ENCODE results near the gene OR13J1. TPM values are rescaled to one million over a fixed set of nuclear protein-coding genes. Genes with fewer than 3 reads are reported as not detected.

OR13J1 gene
- total and polyA plus RNA-seq, 12 donors: not detected

- no peaks in the 10 kb centered on the region for H3K9me3 ChIP-seq (replicated peaks in 1 of 3)
- no peak overlapping the region for H3K4me3 ChIP-seq
- TF ChIP-seq, protein P1, sequence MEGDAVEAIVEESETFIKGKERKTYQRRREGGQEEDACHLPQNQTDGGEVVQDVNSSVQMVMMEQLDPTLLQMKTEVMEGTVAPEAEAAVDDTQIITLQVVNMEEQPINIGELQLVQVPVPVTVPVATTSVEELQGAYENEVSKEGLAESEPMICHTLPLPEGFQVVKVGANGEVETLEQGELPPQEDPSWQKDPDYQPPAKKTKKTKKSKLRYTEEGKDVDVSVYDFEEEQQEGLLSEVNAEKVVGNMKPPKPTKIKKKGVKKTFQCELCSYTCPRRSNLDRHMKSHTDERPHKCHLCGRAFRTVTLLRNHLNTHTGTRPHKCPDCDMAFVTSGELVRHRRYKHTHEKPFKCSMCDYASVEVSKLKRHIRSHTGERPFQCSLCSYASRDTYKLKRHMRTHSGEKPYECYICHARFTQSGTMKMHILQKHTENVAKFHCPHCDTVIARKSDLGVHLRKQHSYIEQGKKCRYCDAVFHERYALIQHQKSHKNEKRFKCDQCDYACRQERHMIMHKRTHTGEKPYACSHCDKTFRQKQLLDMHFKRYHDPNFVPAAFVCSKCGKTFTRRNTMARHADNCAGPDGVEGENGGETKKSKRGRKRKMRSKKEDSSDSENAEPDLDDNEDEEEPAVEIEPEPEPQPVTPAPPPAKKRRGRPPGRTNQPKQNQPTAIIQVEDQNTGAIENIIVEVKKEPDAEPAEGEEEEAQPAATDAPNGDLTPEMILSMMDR (IDR thresholded peaks at IDR 0.05): no peak
- TF ChIP-seq POLR2A (IDR thresholded peaks at IDR 0.05): no peak
- 75 to 78% (median 75%) methylated on average over 13 to 14 of the region's 14 CpGs for WGBS, 4 donors
- no peaks in the 10 kb centered on the region for H3K27me3 ChIP-seq
- intact Hi-C loops (cut with DNase I): no loop called here
- peaks cover 28 to 34% of the 10 kb centered on the region in 2 donors for H3K4me1 ChIP-seq (replicated peaks in 1 of 2)
- no peak for DNase-seq
- H3K27ac ChIP-seq: no peak overlapping the region
- H3K36me3 ChIP-seq (replicated peaks in 1 of 2): no peaks in the 10 kb centered on the region
These were observed 35.7 kb downstream of the OR13J1 start for GRCh38 chr9:35834260-35835215.

DNA sequence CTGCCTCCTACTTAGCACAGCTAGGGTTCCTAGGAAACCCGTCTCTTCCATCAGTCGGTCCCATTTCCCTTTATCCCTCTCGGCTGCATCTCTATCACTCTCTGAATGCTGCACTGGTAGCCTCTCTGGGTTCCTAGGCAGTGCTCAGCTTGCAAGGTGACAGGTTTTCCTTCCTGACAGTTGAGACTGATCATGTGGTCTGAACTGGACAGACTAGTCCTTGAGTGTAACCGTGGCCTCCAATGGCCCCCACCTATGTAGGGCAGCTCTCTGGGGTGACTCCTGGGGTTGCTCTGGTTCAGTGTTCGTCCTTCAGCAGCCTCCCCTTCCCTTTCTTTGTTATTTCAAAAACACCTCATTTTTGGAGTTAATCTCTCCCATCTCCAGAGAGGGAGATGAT, 37.4 kb downstream of the OR13J1 start:
- intact Hi-C loops (cut with DNase I): no loop called here
- H3K4me1 ChIP-seq (replicated peaks in 1 of 2): peaks cover 34 to 39% of the 10 kb centered on the region in 2 donors
- no peak for TF ChIP-seq POLR2A (IDR thresholded peaks at IDR 0.05)
- TF ChIP-seq, protein P1 (IDR thresholded peaks at IDR 0.05): no peak

DNA sequence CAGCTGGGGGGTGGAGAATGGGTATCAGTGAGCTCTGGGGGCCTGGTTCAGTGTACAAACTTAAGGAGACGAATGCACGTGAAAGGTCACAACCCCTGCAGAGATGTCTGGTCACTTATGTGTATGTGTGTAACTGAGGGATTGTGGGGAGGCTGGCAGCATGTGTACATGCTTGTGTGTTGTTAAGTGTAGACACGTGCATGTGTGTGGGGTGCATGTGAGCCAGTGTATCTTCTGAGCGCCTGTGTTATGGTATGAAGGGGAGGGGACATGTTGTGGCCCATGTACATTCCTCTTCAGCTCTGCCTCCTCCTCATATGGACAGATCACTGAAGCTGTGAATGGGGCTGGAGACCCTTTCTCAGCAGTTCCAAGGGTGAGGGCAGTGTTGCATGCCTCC, 39.2 kb downstream of the OR13J1 start:
- DNase-seq: no peak
- Histone ChIP-seq H3K27ac (no peak overlapping the region), H3K4me3 (no peak overlapping the region), H3K27me3 (no peaks in the 10 kb centered on the region), H3K4me1 (replicated peaks in 1 of 2) (peaks cover 34 to 36% of the 10 kb centered on the region in 2 donors), H3K36me3 (replicated peaks in 1 of 2) (no peaks in the 10 kb centered on the region), H3K9me3 (replicated peaks in 1 of 3) (no peaks in the 10 kb centered on the region)
- intact Hi-C loops (cut with DNase I): no loop called here
- WGBS, 4 donors: 83 to 87% (median 83%) methylated on average over 4 of the region's 4 CpGs
- TF ChIP-seq, protein P1 (IDR thresholded peaks at IDR 0.05): no peak

More for the DNA sequence above, 37.4 kb downstream of the OR13J1 start:
- Histone ChIP-seq H3K4me3 (no peak overlapping the region), H3K36me3 (replicated peaks in 1 of 2) (no peaks in the 10 kb centered on the region), H3K27me3 (no peaks in the 10 kb centered on the region), H3K9me3 (replicated peaks in 1 of 3) (no peaks in the 10 kb centered on the region), H3K27ac (peak overlapping the region in 3 of 5 donors; percentile 4 to 85 (median 54))
- no peak for DNase-seq
- WGBS, 4 donors: 55 to 72% (median 62%) methylated on average over 5 of the region's 5 CpGs

DNA sequence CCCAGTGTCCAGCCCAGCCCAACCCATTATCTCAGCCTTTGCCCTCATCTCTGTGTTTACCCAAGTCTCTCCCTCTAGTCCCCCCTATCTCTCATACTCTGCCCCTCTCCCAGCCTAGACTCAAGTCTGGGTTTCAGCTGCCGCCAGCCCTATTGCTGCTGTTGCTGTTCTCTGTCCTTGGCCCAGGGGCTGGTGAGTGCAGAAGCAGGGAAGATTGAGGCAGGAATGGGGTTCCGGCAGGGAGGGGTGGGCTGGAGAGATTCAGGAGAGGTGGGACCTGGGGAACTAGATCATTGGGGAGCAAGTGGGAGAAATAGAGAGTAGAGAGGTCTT, 40.5 kb downstream of the OR13J1 start:
- DNase-seq: peak in 1 of 7 donors; percentile 28
- TF ChIP-seq, protein P1 (IDR thresholded peaks at IDR 0.05): no peak
- TF ChIP-seq POLR2A (IDR thresholded peaks at IDR 0.05): no peak
- intact Hi-C loops (cut with DNase I): loop anchor here (5.0 kb wide), 2 partner anchors 37 to 48 kb away; partner anchors contain the start of gene NPR2 (in 1 of the 2)
- H3K4me3 ChIP-seq: peak overlapping the region; percentile 15 to 98 (median 48)
- H3K27ac ChIP-seq: peak overlapping the region; percentile 48 to 99 (median 93)
- no peaks in the 10 kb centered on the region for H3K36me3 ChIP-seq (replicated peaks in 1 of 2)
- 26 to 33% (median 28%) methylated on average over 2 of the region's 2 CpGs for WGBS, 4 donors
- no peaks in the 10 kb centered on the region for H3K27me3 ChIP-seq
- no peaks in the 10 kb centered on the region for H3K9me3 ChIP-seq (replicated peaks in 1 of 3)
- H3K4me1 ChIP-seq (replicated peaks in 1 of 2): peaks cover 33 to 34% of the 10 kb centered on the region in 2 donors
